Neural cell (in vitro differentiated cells): ENCODE results near the gene BCL2. TPM values are rescaled to one million over a fixed set of nuclear protein-coding genes. Genes with fewer than 3 reads are reported as not detected.

Experiments used
- H2AFZ ChIP-seq: fragments of 200-600, 300-800 bp; sonication (generic), shearing (Covaris generic); 2 replicates; pipeline ENCODE4 v1.6.0; 2014; ENCODE audit warnings: low read depth, mild to moderate bottlenecking, antibody characterized with exemption, low read length, moderate library complexity
- H3F3A ChIP-seq: fragments of 200-600 bp; shearing (Covaris generic); 2 replicates; pipeline ENCODE4 v1.6.1; 2016; ENCODE audit warnings: mild to moderate bottlenecking, moderate library complexity, mixed read lengths, antibody characterized with exemption, low read length; ENCODE audit not compliant: insufficient read depth, poor library complexity, severe bottlenecking
- H3K27ac ChIP-seq: fragments of 200-600, 300-800 bp; sonication (generic), shearing (Covaris generic); 2 replicates; pipeline ENCODE4 v1.5.1; 2014; ENCODE audit warnings: mild to moderate bottlenecking, low read length, moderate library complexity
- H3K27me3 ChIP-seq: fragments of 300-800, 200-600 bp; sonication (generic), shearing (Covaris generic); 2 replicates; pipeline ENCODE4 v1.6.0; 2014; ENCODE audit warnings: mild to moderate bottlenecking, low read depth, low read length, moderate library complexity; ENCODE audit not compliant: insufficient read depth
- H3K36me3 ChIP-seq: fragments of 300-800, 200-600 bp; sonication (generic), shearing (Covaris generic); 2 replicates; pipeline ENCODE4 v1.5.1; 2014; ENCODE audit warnings: mild to moderate bottlenecking, antibody characterized with exemption, low read length, moderate library complexity; ENCODE audit not compliant: insufficient read depth
- H3K4me2 ChIP-seq: fragments of 300-800, 200-600 bp; sonication (generic), shearing (Covaris generic); 2 replicates; pipeline ENCODE4 v1.6.0; 2014; ENCODE audit warnings: mild to moderate bottlenecking, low read length
- H3K4me3 ChIP-seq: fragments of 300-800, 200-600 bp; sonication (generic), shearing (Covaris generic); 2 replicates; pipeline ENCODE4 v1.5.1; 2014; ENCODE audit warnings: mild to moderate bottlenecking, low read length, moderate library complexity
- H3K79me2 ChIP-seq: fragments of 200-600 bp; shearing (Covaris generic); replicated peaks from 2 replicates; pipeline ENCODE4 v1.6.0; 2014; ENCODE audit warnings: mild to moderate bottlenecking, low read length, moderate library complexity; ENCODE audit not compliant: insufficient read depth
- H3K9ac ChIP-seq: fragments of 300-800, 200-600 bp; sonication (generic), shearing (Covaris generic); 2 replicates; pipeline ENCODE4 v1.6.1; 2016; ENCODE audit warnings: mild to moderate bottlenecking, low read length, mixed read lengths
- H3K9me2 ChIP-seq: fragments of 200-600 bp; shearing (Covaris generic); 2 replicates; pipeline ENCODE4 v1.6.1; 2016; ENCODE audit warnings: mild to moderate bottlenecking, low read length, mixed read lengths; ENCODE audit not compliant: insufficient read depth
- H3K9me3 ChIP-seq: fragments of 200-600, 300-800 bp; sonication (generic), shearing (Covaris generic); 2 replicates; pipeline ENCODE4 v1.6.1; 2016; ENCODE audit warnings: mild to moderate bottlenecking, mixed run types, low read length, moderate library complexity, mixed read lengths
- H4K20me1 ChIP-seq: fragments of 200-600 bp; shearing (Covaris generic); 2 replicates; pipeline ENCODE4 v1.6.1; 2016; ENCODE audit warnings: mild to moderate bottlenecking, mixed run types; ENCODE audit not compliant: insufficient read depth
- EP300 ChIP-seq: fragments of 450-650 bp; conservative IDR thresholded peaks from 2 replicates; pipeline ENCODE4 v1.6.1; 2014; ENCODE audit warnings: antibody characterized with exemption, mild to moderate bottlenecking, moderate library complexity; ENCODE audit not compliant: poor library complexity, severe bottlenecking
- EZH2 ChIP-seq: fragments of 200-600, 300-800 bp; shearing (Covaris generic), sonication (generic); IDR thresholded peaks from 2 replicates; pipeline ENCODE4 v1.6.1; 2014; ENCODE audit warnings: antibody characterized with exemption, low read length, borderline replicate concordance, mild to moderate bottlenecking; ENCODE audit not compliant: insufficient read depth, poor library complexity, severe bottlenecking
- MXI1 ChIP-seq: fragments of 450-650 bp; conservative IDR thresholded peaks from 2 replicates; pipeline ENCODE4 v1.6.1; 2014; ENCODE audit warnings: antibody characterized with exemption, mild to moderate bottlenecking; ENCODE audit not compliant: poor library complexity, severe bottlenecking
- POLR2AphosphoS5 ChIP-seq: IDR thresholded peaks from 2 replicates; pipeline ENCODE4 v1.6.1; 2012
- RAD21 ChIP-seq: fragments of 450-650 bp; conservative IDR thresholded peaks from 2 replicates; pipeline ENCODE4 v1.6.1; 2014; ENCODE audit warnings: antibody characterized with exemption, mild to moderate bottlenecking, moderate library complexity
- SMC3 ChIP-seq: fragments of 450-650 bp; conservative IDR thresholded peaks from 2 replicates; pipeline ENCODE4 v1.6.1; 2014; ENCODE audit warnings: antibody characterized with exemption, mild to moderate bottlenecking, moderate library complexity; ENCODE audit not compliant: poor library complexity
- TAF1 ChIP-seq: IDR thresholded peaks from 2 replicates; pipeline ENCODE4 v1.6.1; 2012; ENCODE audit warnings: low read depth
- polyA plus RNA-seq: library from polyadenylated mRNA; depleted of rRNA; stranded (reverse); fragments of >200 nt; gene quantifications from 2 replicates; pipeline ENCODE4 v1.2.3, GENCODE V29; 2014
- TF ChIP-seq, protein P1 (sequence below): IDR thresholded peaks from 2 replicates; pipeline ENCODE4 v1.6.1; 2012; ENCODE audit warnings: borderline replicate concordance
- TF ChIP-seq, protein P2 (sequence below): fragments of 450-650 bp; IDR thresholded peaks from 2 replicates; pipeline ENCODE4 v1.5.1; 2014; ENCODE audit warnings: antibody characterized with exemption, mild to moderate bottlenecking, moderate library complexity; ENCODE audit not compliant: poor library complexity, severe bottlenecking

The BCL2 gene
- polyA plus RNA-seq, 1 donor from 2014 or later: 3.4 TPM

DNA sequence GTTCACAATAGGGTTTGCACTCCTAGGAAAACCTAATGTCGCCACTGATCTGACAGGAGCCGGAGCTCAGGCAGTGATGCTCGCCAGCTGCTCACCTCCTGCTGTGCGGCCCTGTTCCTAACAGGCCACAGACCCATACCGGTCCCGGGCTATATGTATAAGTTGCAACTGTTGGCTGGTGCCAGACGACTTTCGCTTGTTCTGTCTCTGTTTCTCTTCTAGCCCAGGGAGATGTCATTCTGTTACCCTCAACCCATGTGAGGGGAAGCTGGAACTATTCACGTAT, 170.3 kb downstream of the BCL2 start:
- no peak overlapping the region for H3K27ac ChIP-seq
- H3K4me3 ChIP-seq: no peak overlapping the region
- H3K9ac ChIP-seq: no peak overlapping the region
- H3K9me3 ChIP-seq: no peaks in the 10 kb centered on the region
- H3K36me3 ChIP-seq: no peaks in the 10 kb centered on the region
- no peaks in the 10 kb centered on the region for H3K9me2 ChIP-seq
- H4K20me1 ChIP-seq: no peaks in the 10 kb centered on the region
- H3K27me3 ChIP-seq: no peaks in the 10 kb centered on the region
- H2AFZ ChIP-seq: no peak overlapping the region
- no peaks in the 10 kb centered on the region for H3F3A ChIP-seq
- H3K79me2 ChIP-seq: no peaks in the 10 kb centered on the region
- H3K4me2 ChIP-seq: no peak overlapping the region
- TF ChIP-seq RAD21 (no peak), MXI1 (no peak), EZH2 (no peak), POLR2AphosphoS5 (no peak), EP300 (no peak), TAF1 (no peak), SMC3 (no peak)
- TF ChIP-seq, protein P1, sequence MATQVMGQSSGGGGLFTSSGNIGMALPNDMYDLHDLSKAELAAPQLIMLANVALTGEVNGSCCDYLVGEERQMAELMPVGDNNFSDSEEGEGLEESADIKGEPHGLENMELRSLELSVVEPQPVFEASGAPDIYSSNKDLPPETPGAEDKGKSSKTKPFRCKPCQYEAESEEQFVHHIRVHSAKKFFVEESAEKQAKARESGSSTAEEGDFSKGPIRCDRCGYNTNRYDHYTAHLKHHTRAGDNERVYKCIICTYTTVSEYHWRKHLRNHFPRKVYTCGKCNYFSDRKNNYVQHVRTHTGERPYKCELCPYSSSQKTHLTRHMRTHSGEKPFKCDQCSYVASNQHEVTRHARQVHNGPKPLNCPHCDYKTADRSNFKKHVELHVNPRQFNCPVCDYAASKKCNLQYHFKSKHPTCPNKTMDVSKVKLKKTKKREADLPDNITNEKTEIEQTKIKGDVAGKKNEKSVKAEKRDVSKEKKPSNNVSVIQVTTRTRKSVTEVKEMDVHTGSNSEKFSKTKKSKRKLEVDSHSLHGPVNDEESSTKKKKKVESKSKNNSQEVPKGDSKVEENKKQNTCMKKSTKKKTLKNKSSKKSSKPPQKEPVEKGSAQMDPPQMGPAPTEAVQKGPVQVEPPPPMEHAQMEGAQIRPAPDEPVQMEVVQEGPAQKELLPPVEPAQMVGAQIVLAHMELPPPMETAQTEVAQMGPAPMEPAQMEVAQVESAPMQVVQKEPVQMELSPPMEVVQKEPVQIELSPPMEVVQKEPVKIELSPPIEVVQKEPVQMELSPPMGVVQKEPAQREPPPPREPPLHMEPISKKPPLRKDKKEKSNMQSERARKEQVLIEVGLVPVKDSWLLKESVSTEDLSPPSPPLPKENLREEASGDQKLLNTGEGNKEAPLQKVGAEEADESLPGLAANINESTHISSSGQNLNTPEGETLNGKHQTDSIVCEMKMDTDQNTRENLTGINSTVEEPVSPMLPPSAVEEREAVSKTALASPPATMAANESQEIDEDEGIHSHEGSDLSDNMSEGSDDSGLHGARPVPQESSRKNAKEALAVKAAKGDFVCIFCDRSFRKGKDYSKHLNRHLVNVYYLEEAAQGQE: no peak
- TF ChIP-seq, protein P2, sequence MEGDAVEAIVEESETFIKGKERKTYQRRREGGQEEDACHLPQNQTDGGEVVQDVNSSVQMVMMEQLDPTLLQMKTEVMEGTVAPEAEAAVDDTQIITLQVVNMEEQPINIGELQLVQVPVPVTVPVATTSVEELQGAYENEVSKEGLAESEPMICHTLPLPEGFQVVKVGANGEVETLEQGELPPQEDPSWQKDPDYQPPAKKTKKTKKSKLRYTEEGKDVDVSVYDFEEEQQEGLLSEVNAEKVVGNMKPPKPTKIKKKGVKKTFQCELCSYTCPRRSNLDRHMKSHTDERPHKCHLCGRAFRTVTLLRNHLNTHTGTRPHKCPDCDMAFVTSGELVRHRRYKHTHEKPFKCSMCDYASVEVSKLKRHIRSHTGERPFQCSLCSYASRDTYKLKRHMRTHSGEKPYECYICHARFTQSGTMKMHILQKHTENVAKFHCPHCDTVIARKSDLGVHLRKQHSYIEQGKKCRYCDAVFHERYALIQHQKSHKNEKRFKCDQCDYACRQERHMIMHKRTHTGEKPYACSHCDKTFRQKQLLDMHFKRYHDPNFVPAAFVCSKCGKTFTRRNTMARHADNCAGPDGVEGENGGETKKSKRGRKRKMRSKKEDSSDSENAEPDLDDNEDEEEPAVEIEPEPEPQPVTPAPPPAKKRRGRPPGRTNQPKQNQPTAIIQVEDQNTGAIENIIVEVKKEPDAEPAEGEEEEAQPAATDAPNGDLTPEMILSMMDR: no peak

GRCh38 chr18:63148449-63149301, 170.9 kb downstream of the BCL2 start:
- Histone ChIP-seq H2AFZ (no peak overlapping the region), H3K27me3 (no peaks in the 10 kb centered on the region), H3K9me3 (no peaks in the 10 kb centered on the region), H3K9me2 (no peaks in the 10 kb centered on the region), H4K20me1 (no peaks in the 10 kb centered on the region), H3F3A (no peaks in the 10 kb centered on the region), H3K4me2 (no peak overlapping the region), H3K36me3 (no peaks in the 10 kb centered on the region), H3K27ac (no peak overlapping the region), H3K79me2 (no peaks in the 10 kb centered on the region), H3K9ac (no peak overlapping the region), H3K4me3 (no peak overlapping the region)
- TF ChIP-seq SMC3 (no peak), EP300 (no peak), RAD21 (no peak), POLR2AphosphoS5 (no peak), MXI1 (no peak), TAF1 (no peak), EZH2 (no peak)
- TF ChIP-seq, protein P1: no peak
- TF ChIP-seq, protein P2: no peak
